ENCODE results near the gene CADM3.
A peak's percentile ranks its signal among the peaks of the same experiment; 100 is the strongest.

Gene CADM3

GRCh38 chr1:159175571-159175970, 4.2 kb downstream of the CADM3 start:
- no peak for DNase-seq

GRCh38 chr1:159177272-159177907, 6.0 kb downstream of the CADM3 start:
- no peak for DNase-seq

DNA sequence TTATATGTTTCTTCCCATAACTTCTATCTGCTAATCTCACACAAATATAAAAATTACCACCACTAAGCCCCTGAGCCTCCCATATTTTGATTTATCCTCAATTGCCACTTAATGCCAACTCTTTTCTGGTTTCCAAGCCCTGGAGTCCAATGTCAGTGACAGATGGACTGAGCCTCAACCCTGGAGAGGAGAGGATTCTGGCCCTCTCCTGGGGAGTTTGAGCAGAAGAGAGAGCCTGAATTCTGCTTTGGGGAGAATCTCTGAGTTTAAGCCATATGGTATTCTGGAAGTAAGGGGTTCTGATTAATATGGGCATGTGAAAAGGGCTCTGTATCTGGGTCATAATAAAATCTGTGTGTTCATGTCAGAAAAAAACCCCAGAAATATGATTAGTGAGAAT, 8.5 kb downstream of the CADM3 start:
- DNase-seq: no peak

GRCh38 chr1:159180516-159180915, 9.1 kb downstream of the CADM3 start:
- DNase-seq: no peak

DNA sequence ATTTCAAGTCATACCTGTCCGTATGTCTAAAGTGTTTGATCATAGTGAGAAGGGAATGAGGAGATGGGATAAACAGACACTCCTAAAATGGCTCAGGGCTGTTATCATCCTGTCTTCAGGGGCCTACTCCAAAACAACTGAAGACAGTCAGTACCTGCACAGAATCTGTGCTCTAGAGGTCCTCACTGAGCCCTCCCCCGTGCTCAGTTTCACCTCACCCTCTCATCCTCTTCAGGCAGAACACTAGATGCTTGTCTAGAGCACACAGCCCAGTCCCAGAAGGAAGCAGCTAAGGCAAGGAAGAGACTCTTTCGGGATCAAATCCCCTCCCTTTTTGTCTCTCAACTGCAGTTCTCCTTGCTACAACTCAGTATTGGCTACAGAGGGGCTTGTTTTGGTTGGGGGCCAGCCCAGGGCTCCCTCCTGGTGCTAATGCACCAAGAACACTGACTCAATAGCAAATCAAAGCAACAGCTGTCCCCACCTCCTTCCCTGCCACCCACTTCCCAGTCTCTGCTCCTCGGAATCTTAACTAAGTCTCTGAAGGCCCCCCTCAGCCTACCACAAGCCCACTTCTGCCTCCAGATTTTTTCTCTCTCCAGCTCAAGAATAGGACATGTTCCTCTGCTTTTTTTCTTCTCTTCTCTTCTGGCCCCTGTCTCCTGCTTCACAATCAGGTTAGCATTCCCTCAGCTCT, 10.1 kb downstream of the CADM3 start:
- no peak for DNase-seq

- DNase-seq: no peak
Measured at GRCh38 chr1:159184201-159184600, 12.8 kb downstream of the CADM3 start.

GRCh38 chr1:159185121-159185520, 13.7 kb downstream of the CADM3 start:
- no peak for DNase-seq

GRCh38 chr1:159187033-159187432, 15.6 kb downstream of the CADM3 start:
- DNase-seq: no peak

- DNase-seq: no peak
Measured at GRCh38 chr1:159187647-159188374, 16.4 kb downstream of the CADM3 start.

GRCh38 chr1:159188375-159188788, 17.0 kb downstream of the CADM3 start:
- no peak for DNase-seq

DNA sequence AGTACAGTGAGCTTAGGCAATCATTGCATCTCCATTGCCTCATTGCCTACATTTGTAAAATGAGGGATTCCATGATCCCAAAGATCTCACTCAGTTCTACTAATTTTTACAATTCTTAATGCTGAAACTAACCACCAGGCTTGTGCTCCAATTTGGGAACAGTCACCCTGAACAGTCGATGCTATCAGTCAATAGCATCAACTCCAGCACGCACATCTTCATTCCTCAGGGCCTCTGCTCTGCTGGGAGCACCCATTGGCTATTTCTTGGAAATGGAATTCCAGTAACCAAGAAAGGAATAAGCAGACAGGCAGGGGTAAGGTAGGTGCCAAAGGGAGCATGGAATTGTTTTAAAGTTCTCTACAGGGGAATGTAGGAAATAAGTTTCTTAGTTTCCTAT, 19.0 kb downstream of the CADM3 start:
- DNase-seq: no peak

GRCh38 chr1:159196543-159196942, 25.1 kb downstream of the CADM3 start:
- no peak for DNase-seq

GRCh38 chr1:159197561-159198557, 26.4 kb downstream of the CADM3 start:
- DNase-seq: peak; percentile 37

- no peak for DNase-seq
Measured at GRCh38 chr1:159199901-159200300, 28.5 kb downstream of the CADM3 start.

GRCh38 chr1:159200769-159201168, 29.4 kb downstream of the CADM3 start:
- no peak for DNase-seq

DNA sequence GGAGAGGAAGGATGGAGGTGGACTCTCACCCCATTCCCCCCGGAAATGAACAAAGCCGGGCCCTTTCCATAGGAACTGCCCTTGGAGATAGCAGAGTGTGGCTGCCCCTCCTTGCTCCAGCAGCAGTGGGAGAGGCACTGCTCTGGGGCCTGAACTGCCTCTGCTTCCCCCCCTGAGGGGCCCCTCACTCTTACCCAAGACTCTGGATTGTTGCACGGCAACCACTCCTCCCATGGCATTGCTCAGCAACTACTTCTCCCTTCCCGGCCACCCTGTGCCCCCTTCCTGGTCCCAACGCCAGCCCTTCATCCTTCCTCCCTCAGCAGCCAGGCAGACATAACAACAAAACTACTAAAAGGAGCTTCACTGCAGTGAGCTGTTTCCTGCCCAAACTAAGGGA, 30.2 kb downstream of the CADM3 start:
- no peak for DNase-seq

GRCh38 chr1:159203610-159204009, 32.2 kb downstream of the CADM3 start:
- no peak for DNase-seq

DNA sequence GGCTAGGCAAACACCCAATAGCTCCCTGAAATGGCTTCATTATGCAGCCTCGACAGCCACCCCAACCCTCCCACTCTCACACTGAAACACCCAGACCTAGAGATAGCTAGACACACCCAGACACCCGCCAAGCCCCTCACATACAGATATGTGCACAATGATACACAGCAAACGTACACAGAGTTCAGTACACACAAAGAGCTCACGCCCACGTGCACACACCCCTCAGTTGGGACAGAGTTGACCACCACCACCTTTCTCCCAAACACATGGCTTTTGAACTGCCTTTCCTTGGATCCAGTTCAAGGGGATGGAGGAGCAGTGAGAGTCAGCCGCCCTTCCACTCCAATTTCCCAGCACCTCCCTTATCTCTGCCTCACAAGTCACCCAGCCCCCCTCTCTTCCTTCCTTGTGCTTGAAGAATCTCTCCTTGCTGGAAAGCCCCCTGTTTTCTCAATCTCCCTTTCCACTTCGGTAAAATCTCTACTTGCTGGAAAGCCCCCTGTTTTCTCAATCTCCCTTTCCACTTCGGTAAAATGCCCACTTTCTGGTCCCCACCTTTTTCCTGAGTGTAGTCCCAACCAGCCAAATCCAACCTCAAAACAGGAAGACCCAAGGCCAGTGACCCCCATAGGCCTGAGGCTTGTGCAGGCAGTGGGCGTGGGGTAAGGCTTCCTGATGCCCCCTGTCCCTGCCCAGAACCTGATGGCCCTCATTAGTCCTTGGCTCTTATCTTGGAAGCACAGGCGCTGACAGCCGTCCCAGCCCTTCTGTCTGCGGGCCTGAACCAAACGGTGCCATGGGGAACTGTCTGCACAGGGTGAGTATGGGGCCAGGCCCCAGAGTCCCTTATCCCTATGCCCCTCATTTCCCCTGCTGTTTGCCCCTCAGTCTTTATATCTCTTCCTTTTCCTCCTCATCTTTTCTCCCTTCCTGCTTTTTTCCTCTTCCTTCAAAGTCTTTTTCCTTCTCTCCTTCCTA, 33.0 kb downstream of the CADM3 start, which contains the start of gene ACKR1:
Gene ACKR1, plus strand, starts transcription at position 715 of the 981 bp plus-strand sequence. Its CDS starts 85 bp downstream, at position 800.
- DNase-seq: no peak

DNA sequence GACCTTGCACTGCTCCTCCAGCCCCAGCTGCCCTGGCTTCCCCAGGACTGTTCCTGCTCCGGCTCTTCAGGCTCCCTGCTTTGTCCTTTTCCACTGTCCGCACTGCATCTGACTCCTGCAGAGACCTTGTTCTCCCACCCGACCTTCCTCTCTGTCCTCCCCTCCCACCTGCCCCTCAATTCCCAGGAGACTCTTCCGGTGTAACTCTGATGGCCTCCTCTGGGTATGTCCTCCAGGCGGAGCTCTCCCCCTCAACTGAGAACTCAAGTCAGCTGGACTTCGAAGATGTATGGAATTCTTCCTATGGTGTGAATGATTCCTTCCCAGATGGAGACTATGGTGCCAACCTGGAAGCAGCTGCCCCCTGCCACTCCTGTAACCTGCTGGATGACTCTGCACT, 33.8 kb downstream of the CADM3 start:
- DNase-seq: no peak

GRCh38 chr1:159206110-159206509, 34.7 kb downstream of the CADM3 start:
- no peak for DNase-seq

DNA sequence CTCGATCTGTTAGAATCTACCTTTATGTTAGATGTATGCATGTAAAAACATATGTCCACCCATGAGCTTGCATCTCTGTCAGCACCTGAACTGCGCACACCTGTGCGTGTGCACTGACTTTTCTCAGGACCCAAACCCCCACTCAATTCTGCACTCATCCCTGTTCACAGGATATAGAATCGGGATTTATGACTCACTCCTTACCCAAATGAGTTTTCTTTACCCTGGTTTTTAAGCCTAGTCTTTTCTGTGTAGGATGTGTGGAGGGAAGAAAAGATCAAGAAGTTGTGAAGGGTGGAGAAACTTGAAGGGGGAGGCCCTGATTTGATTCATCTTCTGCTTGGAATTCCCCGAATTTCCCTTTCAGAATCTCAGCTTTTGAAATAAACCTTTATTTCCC, 35.7 kb downstream of the CADM3 start:
- no peak for DNase-seq
